MM.1S (cell line): Measurements from ENCODE around the gene DLEC1.

Experiments used
- EZH2 ChIP-seq: fragments of 300-600 bp; sonication (generic); optimal IDR thresholded peaks from 2 replicates; pipeline ENCODE3; 2017; ENCODE audit warnings: low read depth, mild to moderate bottlenecking, antibody characterized with exemption, low read length, mixed read lengths
- TF ChIP-seq, protein P1 (sequence below): fragments of 300-600 bp; sonication (generic); IDR thresholded peaks from 2 replicates; pipeline ENCODE4 v1.5.1; 2016; ENCODE audit warnings: antibody characterized with exemption, low read length, mixed read lengths

DNA sequence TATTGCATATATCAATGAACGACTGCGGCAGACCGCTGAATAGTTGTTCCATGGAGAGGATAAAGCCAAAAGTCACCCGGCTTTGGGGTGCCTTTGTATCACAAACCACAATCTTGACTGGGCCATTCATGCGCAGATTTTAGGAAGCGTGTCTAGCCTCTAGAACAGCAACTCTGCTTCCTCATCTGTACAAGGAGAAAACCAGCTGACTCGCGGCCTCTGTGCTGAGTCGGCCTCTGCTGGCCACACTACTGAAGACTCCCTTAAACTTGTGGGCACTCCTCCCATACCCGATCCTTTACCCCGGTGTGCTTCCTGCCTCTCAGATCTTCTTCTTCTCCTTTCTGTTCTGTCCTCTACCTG lies 872 bp downstream of the DLEC1 start:
- TF ChIP-seq, protein P1, sequence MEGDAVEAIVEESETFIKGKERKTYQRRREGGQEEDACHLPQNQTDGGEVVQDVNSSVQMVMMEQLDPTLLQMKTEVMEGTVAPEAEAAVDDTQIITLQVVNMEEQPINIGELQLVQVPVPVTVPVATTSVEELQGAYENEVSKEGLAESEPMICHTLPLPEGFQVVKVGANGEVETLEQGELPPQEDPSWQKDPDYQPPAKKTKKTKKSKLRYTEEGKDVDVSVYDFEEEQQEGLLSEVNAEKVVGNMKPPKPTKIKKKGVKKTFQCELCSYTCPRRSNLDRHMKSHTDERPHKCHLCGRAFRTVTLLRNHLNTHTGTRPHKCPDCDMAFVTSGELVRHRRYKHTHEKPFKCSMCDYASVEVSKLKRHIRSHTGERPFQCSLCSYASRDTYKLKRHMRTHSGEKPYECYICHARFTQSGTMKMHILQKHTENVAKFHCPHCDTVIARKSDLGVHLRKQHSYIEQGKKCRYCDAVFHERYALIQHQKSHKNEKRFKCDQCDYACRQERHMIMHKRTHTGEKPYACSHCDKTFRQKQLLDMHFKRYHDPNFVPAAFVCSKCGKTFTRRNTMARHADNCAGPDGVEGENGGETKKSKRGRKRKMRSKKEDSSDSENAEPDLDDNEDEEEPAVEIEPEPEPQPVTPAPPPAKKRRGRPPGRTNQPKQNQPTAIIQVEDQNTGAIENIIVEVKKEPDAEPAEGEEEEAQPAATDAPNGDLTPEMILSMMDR = peak; percentile 34; the same call in 1 of the 2 replicates
- no peak for TF ChIP-seq EZH2
